ENCODE data around the gene METTL3. TPM values are rescaled to one million over a fixed set of nuclear protein-coding genes. Genes with fewer than 3 reads are reported as not detected.

The METTL3 gene
- total and polyA plus RNA-seq, 2 donors from 2014 or later, result 31.4 to 44.3 TPM

GRCh38 chr14:21539189-21539940 lies 28.2 kb upstream of the METTL3 start:
- peaks cover 0 to 2% (median 0%) of the 10 kb centered on the region in 3 donors for H3K4me1 ChIP-seq (ENCODE audit: control insufficient read depth in 2 of 3, insufficient read depth in 2 of 3, low read depth in 1 of 3, low read length in 3 of 3)
- no peaks in the 10 kb centered on the region for H3K9me3 ChIP-seq (ENCODE audit: control insufficient read depth in 2 of 3, insufficient read depth in 1 of 3, low read length in 3 of 3)

GRCh38 chr14:21537090-21537424 lies 25.9 kb upstream of the METTL3 start:
- H3K9ac ChIP-seq (ENCODE audit: low read length in 3 of 3), result peak overlapping the region in 1 of 3 donors; percentile 37
- H3K9me3 ChIP-seq (ENCODE audit: control insufficient read depth in 2 of 3, insufficient read depth in 1 of 3, low read length in 3 of 3), result no peaks in the 10 kb centered on the region
- no peak for TF ChIP-seq CTCF (IDR thresholded peaks at IDR 0.05; ENCODE audit: borderline replicate concordance, extremely low read depth, insufficient read depth)
- no peaks in the 10 kb centered on the region for H3K27me3 ChIP-seq (ENCODE audit: control insufficient read depth, insufficient read depth, low read length)
- H3K4me3 ChIP-seq (ENCODE audit: low read length in 3 of 3), result peak overlapping the region; percentile 0 to 59 (median 24)
- intact Hi-C loops (cut with DNase I), result no loop called here
- FAIRE-seq (no peak), DNase-seq (peak in 1 of 5 donors; percentile 39)
- peaks cover 0 to 2% (median 0%) of the 10 kb centered on the region in 3 donors for H3K4me1 ChIP-seq (ENCODE audit: control insufficient read depth in 2 of 3, insufficient read depth in 2 of 3, low read depth in 1 of 3, low read length in 3 of 3)
- no peak overlapping the region for H3K27ac ChIP-seq (ENCODE audit: low read depth in 2 of 2, low read length in 2 of 2)
- H3K36me3 ChIP-seq (ENCODE audit: control insufficient read depth in 2 of 3, insufficient read depth in 3 of 3, low read length in 3 of 3), result no peaks in the 10 kb centered on the region

More at GRCh38 chr14:21539189-21539940, 28.2 kb upstream of the METTL3 start:
- Histone ChIP-seq H3K27me3 (ENCODE audit: control insufficient read depth, insufficient read depth, low read length) (no peaks in the 10 kb centered on the region), H3K27ac (ENCODE audit: low read depth in 2 of 2, low read length in 2 of 2) (no peak overlapping the region), H3K36me3 (ENCODE audit: control insufficient read depth in 2 of 3, insufficient read depth in 3 of 3, low read length in 3 of 3) (no peaks in the 10 kb centered on the region), H3K9ac (ENCODE audit: low read length in 3 of 3) (no peak overlapping the region), H3K4me3 (ENCODE audit: low read length in 3 of 3) (no peak overlapping the region)
- no peak for TF ChIP-seq CTCF (IDR thresholded peaks at IDR 0.05; ENCODE audit: borderline replicate concordance, extremely low read depth, insufficient read depth)
- intact Hi-C loops (cut with DNase I), result no loop called here
- FAIRE-seq (no peak), DNase-seq (no peak)

GRCh38 chr14:21536418-21537089 lies 25.4 kb upstream of the METTL3 start:
- peak overlapping the region in 1 of 3 donors; percentile 37 for H3K9ac ChIP-seq (ENCODE audit: low read length in 3 of 3)
- no peak for FAIRE-seq

More at GRCh38 chr14:21536418-21537089, 25.4 kb upstream of the METTL3 start:
- H3K4me1 ChIP-seq (ENCODE audit: control insufficient read depth in 2 of 3, insufficient read depth in 2 of 3, low read depth in 1 of 3, low read length in 3 of 3), result peaks cover 0 to 2% (median 0%) of the 10 kb centered on the region in 3 donors
- H3K27ac ChIP-seq (ENCODE audit: low read depth in 2 of 2, low read length in 2 of 2), result no peak overlapping the region
- peak in 4 of 5 donors; percentile 48 to 71 (median 62) for DNase-seq
- no peaks in the 10 kb centered on the region for H3K36me3 ChIP-seq (ENCODE audit: control insufficient read depth in 2 of 3, insufficient read depth in 3 of 3, low read length in 3 of 3)
- no peaks in the 10 kb centered on the region for H3K27me3 ChIP-seq (ENCODE audit: control insufficient read depth, insufficient read depth, low read length)
- intact Hi-C loops (cut with DNase I), result no loop called here
- H3K4me3 ChIP-seq (ENCODE audit: low read length in 3 of 3), result peak overlapping the region; percentile 0 to 59 (median 24)
- H3K9me3 ChIP-seq (ENCODE audit: control insufficient read depth in 2 of 3, insufficient read depth in 1 of 3, low read length in 3 of 3), result no peaks in the 10 kb centered on the region
- no peak for TF ChIP-seq CTCF (IDR thresholded peaks at IDR 0.05; ENCODE audit: borderline replicate concordance, extremely low read depth, insufficient read depth)

Measured in kidney (tissue), 14 donors.